Measurements from ENCODE around the gene DPP6.
"Not testable (repeated sequence)": the region's sequence is repeated elsewhere in the genome, so short reads cannot be mapped to it uniquely, and the experiment has no call there.

GRCh38 chr7:154676033-154676421 lies 623.8 kb downstream of the DPP6 start:
- TF ChIP-seq CTCF (conservative IDR thresholded peaks at IDR 0.05; ENCODE audit: low read length); EZH2phosphoT487 (IDR thresholded peaks at IDR 0.05; ENCODE audit: borderline replicate concordance): not testable (repeated sequence)

Measured in Loucy (cell line).